HK-2 (cell line): ENCODE measurements around the gene C14orf119.

Experiments
- DNase-seq: peaks from one replicate; pipeline ENCODE4 v3.0.0-alpha.2; 2018; ENCODE audit not compliant: unreplicated experiment

The C14orf119 gene

DNA sequence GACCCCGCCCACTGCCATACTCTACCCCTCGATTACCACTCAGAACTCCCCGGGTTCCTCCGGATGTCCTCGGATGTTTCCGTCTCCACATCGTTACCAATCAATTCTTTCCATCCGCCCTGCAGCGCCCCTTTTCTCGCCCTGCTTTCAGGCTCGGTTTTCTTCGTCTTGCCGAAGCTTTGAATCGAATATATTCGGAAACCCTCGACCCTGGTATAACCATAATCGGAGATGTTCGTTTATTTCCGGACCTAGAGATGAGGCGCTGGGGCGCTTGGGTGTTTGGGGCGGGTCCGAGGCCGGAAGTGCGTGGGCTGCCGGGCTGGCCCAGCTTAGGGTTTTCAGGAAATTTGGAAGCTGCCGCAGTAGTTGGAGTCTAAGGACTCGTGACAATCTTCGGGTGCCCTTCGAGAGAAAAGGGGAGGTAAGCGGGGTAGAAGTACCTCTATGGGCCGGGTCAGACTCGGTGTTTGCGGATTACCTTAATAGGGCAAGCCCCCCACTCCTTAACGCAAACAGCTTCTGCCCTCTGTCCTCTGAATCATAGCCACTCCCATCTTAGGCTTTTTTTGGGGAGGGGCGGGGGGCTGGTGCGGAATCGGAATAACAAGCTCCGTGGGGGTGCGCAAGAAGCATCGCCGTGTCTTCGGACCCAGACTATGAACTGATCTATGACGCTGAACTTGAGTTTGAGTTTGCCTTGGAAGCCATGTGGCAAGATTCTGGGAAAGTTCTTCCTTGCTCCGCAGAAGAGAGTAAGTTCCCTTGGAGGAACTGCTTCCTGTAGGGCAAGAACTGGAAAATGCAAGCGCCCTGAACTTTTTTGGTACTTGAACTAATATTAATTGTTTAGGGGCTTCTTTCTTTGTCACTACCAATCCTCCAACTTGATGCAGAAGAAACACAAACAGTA, at the start of gene C14orf119:
C14orf119 (plus strand) TSS at position 310 of the 913 bp plus-strand sequence. CDS start 2,154 bp downstream, outside the sequence.
- DNase-seq, result peak; percentile 99

GRCh38 chr14:23047034-23047634, 48.2 kb upstream of the C14orf119 start:
- no peak for DNase-seq

GRCh38 chr14:23047751-23048693, 47.3 kb upstream of the C14orf119 start:
- no peak for DNase-seq

DNA sequence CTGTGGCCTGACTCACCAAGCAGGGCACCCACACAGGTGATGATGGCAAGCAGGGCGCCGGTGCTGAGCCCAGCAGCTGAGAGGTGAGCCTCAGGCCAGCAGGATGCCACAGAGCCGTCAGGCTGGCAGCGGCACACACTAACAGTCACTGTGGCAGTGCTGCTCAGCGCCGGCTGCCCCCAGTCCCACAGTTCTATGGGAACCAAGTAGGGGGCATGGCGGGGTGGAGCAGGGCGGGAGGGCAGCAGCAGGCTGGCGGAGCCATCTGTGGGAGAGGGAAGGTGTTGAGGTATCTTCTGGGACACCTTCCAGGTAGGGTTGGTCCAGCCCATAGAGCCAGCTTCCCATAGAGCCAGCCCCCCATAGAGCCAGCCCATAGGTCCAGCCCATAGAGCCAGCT, 46.3 kb upstream of the C14orf119 start:
- no peak for DNase-seq

- no peak for DNase-seq
Observed at GRCh38 chr14:23051141-23052057, 43.9 kb upstream of the C14orf119 start.

GRCh38 chr14:23052182-23052623, 43.1 kb upstream of the C14orf119 start:
- DNase-seq, result no peak

- no peak for DNase-seq
Observed at GRCh38 chr14:23052671-23053070, 42.6 kb upstream of the C14orf119 start.

- DNase-seq, result no peak
Observed at GRCh38 chr14:23053426-23053825, 41.9 kb upstream of the C14orf119 start.

DNA sequence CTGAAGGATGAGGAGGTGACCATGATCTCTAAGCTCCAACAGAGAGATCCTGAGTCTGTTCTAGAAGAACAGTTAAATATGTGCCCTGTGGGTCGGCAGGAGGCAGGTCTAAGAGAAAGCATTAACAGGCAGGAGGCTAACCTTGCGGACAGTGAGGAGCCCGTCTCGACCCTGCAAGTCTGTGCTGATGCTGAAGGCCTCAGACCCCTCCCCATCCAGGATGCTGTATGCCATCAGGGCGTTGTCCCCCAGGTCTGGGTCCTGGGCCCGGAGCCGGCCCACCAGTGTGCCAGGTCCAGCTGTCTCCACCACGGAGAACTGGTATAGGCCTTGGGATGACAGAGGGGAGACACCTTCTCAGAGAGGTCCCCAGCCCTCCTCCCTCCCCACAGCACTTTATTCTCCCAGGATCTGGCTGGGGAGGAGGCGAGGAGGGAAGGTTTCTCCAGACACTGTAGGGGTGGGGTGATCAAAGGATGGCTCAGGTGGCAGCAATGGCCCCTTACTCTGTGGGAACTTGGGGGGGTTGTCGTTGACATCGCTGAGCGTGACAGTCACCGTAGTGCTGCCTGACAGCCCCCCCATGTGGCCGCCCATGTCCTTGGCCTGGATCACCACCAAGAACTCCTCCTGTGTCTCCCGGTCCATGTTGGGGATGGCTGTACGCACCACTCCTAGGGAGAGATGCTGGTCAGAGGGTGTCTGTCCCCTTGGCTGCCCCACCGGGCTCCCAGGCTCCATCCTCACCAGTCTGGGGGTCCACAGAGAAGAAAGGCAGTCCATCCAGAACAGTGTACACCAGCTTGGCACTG, 41.1 kb upstream of the C14orf119 start:
- no peak for DNase-seq

DNA sequence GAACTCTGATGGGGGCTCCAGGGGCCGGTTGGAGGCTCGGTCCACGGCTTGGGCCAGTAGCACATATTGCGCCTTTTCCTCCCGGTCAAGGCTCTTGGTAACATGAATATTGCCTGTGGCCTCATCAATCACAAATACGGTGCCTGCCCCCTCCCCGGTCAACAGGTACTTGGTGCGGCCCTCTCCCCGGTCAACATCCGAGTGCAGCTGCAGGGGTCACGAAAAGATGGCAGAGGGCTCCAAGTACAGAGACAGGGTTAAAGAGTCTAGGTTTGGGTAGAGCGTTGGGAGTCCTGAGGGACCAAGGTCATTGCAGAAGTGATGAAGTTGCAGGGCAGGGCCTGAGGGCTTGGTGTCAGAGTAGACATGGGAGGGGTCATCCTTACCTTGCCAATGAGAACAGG, 40.2 kb upstream of the C14orf119 start:
- no peak for DNase-seq

GRCh38 chr14:23055621-23056144, 39.6 kb upstream of the C14orf119 start:
- DNase-seq, result no peak

GRCh38 chr14:23056145-23056955, 39.0 kb upstream of the C14orf119 start:
- DNase-seq, result peak; percentile 81

DNA sequence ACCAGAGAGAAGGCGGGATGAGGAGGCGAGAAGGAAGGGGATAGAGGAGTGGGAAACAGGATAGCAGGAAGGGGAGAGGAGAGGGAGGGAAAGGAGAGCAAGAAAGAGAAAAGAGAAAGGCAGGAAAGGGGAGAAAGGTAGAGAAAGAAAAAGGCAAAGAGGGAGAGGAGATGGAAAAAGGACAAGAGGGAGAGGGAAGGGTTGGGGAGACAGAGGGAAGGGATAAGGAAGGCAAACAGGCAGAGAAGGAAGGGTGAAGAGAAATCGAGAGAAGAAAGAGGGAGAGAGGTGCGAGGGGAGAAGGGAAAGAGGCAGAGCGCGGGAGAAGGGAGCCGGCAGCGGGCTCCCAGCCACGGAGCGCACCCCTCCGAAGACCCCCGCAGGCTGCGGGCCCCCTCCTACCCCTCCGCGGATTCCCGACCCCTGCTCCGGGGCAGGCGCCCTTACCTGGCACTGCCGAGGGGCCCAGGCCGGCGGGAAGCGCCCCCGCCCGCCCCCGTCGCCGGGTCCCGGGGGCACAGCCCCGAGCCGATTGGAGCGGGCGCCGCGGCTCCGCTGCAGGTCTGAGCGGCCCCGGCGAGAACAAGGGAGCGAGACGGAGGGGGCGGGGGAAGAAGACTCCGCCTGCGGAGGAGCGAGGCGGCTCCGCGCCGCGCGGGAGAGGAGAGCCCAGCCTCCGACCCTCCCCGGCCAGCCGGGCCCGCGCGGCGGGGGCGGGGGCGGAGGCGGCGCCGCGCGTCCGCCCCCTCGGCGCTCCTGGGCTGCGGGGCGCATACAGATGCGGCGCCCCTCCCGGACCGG, 38.1 kb upstream of the C14orf119 start, which contains the start of gene CDH24:
CDH24 (minus strand) TSS at position 565 of the 801 bp plus-strand sequence. CDS start 1,787 bp downstream, outside the sequence.
- peak; percentile 70 for DNase-seq

DNA sequence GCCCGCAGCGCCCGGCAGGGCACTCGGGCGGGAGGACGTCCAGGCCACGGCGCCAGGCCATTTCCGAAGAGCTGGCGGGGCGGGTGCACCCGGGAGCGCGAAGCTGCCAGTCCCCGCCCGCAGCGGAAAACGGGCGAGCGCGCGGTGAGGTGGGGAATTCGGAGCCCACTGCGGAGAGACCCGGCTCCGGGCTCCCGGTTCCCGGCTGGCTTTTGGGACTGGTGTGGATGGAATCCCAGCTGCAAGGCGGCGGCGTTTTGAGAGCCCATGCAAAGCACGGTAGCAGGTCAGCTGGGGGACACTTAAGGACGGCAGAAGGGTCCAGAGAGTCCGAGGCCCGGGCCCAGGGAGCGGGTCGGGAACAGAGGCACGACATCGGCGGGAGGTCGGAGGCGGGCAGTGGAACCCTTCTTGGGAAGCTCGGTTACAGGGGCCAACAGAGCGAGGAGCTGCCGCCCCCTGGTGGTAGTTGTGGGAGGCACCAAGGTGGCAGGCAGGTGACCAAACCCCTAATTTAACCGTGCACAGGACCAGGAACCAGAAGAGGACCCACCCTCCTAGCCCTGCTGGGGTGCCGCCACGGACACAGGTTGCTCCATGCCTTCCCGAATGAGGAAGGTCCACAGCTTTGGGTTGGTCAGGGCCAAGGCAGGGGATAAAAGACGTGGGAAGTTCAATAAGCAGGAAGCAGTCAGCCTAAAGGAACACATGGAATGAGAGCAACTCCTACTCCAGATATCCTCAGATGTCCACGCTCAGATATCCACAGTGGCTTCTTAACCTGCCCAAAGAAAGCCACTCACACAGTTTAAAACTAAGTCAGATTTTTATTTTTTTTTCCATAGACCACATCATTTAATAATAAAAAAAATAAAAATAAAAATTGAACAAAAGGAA, 37.3 kb upstream of the C14orf119 start:
- peak; percentile 92 for DNase-seq

DNA sequence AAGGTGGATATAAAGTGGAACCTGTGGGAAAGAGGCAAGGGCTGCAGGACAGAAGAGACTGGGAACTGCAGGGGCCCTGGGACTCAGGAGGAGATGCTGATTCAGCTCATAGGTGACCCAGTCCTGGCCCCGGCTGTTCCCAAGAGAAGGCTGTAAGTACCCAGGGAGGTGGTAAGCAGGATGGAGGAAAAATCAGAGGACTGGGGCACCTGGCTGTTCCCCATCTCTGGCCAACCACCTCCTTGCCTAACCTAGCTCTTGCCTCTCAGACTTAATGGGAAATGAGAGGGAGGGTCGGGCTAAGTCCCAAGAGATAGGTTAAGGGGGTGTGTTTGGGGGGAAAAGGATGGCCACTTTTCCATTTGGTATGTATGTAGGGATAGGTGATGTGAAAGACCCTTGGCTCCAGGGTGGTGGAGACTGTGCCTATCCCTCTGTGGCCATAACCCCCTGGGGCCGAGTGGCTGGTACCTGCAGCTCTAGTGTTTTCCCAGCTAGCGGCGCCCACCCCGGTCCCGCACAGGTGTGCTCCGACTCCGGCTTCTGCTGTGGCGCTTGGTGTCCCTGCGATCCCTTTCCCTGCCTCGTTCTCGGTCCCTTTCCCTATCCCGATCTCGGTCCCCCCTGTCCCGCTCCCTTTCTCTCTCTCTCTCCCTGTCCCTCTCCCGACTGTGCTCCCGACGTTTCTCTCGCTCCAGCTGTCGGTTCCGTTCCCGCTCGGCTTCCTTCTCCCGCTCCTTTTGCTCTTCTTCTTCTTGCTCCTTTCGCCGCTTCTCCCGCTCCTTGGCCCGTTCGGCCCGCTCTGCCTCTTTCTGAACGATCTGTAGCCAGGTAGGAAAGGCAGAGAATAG, 36.4 kb upstream of the C14orf119 start:
- DNase-seq, result no peak
